NCI-H82 treated with DMSO at 0.1 percent for 48 hours (cell line): ENCODE results near the gene HES6.
A peak's percentile ranks its signal among the peaks of the same experiment; 100 is the strongest.
"Not testable (repeated sequence)": the region's sequence is repeated elsewhere in the genome, so short reads cannot be mapped to it uniquely, and the experiment has no call there.

Source experiments
- DNase-seq: peaks from one replicate; lab custom pipeline; 2025; ENCODE audit not compliant: unreplicated experiment; lab: John Stamatoyannopoulos, UW

The HES6 gene

DNA sequence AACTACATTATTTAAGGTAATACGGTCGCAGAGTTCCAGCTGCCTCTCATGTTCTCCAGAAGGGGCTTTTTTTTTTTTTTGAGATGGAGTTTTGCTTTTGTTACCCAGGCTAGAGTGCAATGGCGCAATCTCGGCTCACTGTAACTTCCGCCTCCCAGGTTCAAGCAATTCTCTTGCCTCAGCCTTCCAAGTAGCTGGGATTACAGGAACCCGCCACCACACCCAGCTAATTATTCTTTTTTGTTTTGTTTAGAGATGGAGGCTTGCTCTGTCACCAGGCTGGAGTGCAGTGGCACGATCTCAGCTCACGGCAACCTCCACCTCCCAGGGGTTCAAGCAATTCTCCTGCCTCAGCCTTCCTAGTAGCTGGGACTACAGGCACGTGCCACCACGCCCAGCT, 33.6 kb upstream of the HES6 start:
- not testable (repeated sequence) for DNase-seq

- DNase-seq = no peak
Observed at GRCh38 chr2:238272156-238272555, 32.3 kb upstream of the HES6 start.

DNA sequence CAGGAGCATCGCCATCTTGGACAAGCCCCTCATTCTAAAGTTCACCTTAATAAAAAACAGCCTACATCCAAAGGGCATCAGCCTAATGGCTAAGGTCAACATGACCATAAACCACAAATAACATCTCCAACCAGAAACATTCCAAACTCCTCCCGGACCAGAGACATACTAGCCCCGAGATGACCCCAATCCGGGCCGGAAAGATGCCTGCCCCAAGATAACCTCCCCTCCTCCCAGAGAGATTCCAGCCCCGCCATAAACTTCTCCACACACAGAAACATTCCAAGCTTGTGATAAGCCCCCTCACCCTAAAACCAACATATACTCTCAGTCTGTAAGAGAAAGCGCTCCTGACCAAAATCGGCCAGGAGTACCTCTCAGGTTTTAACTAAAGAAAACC, 31.8 kb upstream of the HES6 start:
- DNase-seq = not testable (repeated sequence)

DNA sequence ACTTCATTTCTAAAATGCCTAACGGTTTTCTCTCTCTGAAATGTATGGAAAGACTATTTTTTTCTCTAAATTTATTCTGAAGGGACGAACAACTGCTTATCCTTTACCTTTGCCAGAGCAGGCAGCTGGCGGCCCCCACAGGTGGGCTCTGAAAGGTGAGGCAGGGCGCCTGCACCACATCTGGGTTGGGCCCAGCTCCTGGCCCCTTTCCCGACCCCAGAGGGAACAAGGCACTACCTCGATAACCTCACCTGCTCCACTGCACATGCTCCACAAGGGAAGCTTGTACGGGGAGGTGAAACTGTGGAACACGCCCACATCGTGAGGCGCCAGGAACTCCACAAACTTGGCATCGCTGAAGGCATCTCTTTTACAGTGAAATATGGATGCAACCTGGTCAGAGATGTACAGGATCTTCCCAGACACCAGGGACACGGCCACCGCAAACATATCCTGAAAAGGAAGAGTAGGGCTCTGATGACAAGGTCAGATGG, 31.3 kb upstream of the HES6 start:
- no peak for DNase-seq

GRCh38 chr2:238270606-238271005, 30.8 kb upstream of the HES6 start:
- no peak for DNase-seq

DNA sequence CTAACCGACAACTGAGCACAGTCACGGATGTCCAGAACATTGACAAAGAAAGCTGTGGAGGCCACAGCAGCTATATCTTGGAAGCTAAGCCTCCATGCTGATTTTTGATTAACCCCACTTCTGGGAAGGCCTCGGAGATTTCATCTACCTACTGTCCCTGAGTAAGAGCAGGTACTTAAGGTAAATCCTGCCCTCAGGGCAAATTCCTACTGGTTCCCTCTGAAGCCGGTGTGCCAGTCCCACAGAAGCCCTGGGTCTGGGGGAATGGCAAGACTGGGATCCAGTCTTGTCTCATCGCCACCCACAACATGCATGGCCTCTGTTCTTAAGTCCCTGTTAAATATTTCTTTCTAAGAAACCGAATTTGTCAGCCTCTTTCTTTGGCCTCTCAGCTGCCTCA, 29.9 kb upstream of the HES6 start:
- DNase-seq = no peak

DNA sequence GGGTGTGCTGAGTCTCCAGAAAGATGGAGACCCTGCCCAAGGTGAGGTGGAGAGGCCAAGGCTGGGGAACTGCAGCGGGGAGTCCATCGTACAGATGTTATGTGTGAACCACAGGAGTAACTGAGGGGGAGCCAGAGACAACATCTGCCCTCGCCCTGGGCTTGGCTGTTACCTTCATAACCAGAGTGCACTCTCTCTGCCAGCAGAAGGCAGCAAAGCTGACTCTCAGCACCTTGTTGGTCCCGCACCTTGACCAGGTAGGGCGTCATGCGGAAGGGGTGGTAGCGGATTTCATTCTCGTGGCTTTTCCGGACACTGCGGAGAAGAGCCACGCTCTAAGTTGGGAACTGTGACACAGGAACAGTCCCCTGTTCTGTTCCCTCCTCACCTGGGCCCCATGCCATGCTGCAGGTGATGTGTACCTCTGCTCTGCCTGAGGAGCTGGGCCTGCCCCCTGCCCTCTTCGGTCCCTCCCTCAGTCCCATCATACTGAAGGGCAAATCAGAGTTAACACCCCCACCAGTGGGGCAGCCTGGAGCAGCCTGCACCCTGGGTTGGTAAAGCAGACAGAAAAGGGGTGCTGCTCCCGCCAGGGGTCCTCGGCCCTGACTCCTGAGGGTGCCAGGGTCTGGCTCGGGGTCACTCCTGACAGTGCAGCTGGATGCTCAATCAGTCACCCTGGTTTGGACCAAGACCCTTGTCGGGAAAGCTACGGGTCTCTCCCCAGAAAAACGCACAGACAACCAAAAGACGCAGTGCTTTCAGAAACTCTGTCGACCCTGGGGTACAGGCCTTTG, 28.2 kb upstream of the HES6 start:
- DNase-seq = no peak

DNA sequence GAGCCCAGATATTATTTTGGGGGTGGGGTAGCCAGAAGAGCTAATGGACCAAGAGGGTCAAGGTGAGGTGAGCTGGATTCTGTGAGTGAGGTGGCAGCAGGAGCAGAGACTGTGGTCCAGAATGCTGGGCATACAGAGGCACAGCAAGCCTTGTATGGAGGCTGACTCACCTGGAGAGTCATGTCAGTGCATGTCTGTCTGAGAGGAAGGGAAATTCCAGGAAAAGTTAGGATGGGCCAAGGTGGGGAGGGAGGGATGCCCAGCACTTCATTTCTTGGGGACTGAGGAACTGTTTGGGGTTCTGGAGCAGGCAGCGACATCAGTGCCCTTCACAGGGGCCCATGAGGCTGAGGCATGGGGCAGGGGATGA, 27.5 kb upstream of the HES6 start:
- DNase-seq = no peak

DNA sequence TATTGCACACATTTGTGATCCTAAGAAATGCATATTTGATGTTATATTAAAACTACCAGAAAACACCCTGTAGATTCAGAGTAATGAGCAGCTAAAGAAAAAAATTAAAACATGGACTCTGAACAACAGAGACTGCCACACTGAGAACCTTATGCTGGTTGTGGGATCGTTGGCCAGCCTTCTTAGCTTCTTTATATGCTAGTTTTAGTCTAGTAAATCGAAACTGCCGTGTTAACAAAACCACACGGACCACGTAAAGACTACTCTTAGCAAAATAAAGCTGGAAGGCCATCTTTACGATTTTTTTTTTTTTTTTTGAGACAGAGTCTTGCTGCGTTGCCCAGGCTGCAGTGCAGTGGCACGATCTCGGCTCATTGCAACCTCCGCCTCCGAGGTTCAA, 25.8 kb upstream of the HES6 start:
- no peak for DNase-seq

DNA sequence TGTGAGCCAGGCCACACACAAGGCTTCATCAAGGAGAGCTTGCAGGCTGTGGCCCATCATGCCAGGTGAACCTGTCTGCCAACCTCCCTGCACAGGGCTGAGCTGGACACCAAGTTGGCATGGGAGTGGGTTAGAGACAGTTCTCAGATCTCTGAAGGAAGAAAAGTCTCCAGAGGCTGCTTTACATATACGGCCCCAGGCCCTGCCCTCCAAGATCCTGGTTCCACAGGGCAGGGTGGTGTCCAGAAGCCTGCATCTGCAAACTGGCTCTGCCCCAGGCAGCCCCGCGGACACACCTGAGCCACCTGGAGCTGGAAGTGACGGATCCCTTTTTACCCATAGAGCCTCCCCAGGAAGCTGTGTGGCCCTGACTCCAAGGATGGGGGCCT, 24.2 kb upstream of the HES6 start:
- DNase-seq = no peak

DNA sequence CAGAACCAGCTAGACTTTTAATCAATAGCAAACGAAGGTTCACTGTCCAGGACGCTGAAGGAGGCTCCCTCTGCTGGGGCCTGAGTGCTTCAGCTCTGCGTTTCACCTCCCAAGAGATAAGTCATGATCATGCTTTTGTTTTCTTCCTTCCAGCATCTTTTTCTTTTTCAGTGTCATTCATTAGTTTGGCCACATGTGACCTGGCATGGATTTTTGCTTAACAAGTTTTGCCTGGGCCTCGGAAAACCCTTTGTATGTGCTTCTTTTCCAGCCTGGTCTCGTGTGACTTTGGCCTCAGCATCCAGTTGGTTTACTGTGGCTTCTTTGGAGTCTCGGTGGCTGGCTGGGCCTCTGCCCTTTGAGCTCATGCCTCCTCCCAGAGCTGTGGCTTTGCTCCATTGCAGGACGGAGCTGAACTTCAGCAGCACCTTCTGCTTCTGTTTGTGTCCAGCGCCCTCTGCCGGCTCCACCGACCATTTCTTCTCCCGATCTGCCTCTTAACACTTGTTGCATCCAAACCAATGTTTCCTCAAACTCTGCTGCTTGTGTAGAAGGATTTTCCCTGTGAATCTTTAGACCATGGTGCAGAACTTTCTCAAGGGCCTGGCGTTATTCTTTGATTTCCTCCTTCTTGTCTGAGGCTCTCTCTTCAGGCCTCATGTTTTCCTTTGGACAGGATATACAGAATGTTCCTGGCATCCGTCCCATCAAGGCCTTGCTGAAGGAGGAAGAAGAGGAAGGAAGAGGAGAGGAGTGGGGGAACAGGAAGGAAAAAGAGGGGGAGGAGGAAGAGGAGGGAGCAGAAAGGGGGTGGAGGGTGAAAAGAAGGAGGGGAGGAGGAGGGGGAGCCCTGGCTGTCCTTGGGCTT, 23.6 kb upstream of the HES6 start:
- peak; percentile 83 for DNase-seq

DNA sequence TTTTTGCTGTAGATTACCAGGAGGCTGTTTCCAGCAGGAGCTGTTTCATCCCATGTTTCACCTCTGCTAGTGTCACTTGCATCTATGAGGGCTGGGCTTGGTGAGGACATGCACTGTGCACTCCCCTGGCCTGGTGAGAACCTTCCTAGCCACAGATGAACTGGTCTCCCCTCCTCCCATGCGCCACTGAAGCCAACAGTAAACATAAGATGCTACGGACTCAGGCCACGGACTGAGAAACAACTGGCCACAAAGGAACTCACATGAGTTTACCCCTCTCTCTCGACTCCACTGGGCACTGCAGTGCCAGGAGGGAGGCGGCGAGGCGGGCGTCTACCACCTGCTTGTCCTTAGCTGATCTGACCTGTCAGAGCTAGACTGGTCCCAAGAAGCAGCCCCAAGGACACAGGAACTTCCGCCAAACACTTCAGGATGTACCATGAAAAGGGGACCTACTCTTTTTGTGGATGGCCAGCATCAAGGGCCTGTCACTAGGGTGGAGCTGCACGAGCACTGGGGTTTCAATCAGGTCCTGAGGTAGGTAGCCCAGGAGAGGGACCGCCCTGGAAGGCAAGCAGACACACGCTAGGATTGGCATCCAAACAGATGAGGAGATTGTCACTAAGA, 22.8 kb upstream of the HES6 start:
- DNase-seq = no peak

DNA sequence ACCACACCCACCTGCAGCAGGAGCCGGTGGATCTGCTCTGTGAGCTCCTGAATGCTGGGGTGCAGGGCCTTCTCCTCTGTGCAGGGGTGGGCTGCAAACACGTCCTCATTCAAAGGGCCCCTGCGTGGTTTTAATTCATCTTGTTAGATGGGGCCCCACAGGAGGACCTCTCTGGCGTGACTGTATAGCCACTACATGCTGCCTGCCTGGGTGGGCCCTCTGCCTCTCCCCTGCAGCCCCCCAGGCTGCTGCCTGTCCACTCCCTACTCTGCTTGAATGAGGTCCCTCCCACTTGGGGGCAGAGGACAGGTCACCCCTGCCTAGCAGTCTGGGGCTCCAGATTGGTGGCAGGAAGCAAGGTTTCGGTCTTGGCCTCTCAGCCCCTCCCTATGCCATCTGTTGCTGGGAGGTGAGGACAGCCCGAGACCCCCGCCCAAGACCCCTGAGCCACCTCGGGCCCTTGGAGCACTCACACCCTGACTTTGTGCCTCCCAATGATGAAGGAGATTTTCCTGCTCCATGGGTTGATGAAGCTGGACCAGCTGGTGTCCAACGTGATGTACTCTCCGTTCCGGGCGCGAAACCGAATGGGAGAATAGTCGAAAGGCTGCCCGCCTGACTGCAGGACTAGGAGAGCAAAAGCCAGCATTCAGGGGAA, 22.0 kb upstream of the HES6 start:
- DNase-seq = no peak

DNA sequence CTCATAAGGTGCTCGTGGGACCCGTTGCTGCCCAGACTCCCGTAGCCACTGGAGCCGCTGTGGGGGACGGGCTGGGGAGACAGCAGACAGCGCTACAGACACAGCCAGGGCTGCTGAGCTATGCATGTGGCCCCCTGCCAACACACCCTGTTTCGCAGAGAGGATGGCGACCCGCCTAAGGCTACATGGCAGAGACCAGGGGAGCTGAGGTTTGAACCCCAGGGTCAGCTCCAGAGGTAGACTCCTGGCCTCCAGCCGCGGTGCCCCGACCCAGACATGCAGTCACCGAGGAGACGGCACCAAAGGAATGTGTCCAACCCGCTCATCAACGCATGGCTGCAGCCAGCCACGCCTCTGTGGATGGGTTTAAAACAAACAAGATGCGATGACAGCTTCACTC, 21.0 kb upstream of the HES6 start:
- DNase-seq = no peak

GRCh38 chr2:238259061-238260020, 19.5 kb upstream of the HES6 start:
- no peak for DNase-seq

GRCh38 chr2:238257786-238258700, 18.2 kb upstream of the HES6 start:
- no peak for DNase-seq

- DNase-seq = peak; percentile 93
Observed at GRCh38 chr2:238256594-238257104, 16.8 kb upstream of the HES6 start.

DNA sequence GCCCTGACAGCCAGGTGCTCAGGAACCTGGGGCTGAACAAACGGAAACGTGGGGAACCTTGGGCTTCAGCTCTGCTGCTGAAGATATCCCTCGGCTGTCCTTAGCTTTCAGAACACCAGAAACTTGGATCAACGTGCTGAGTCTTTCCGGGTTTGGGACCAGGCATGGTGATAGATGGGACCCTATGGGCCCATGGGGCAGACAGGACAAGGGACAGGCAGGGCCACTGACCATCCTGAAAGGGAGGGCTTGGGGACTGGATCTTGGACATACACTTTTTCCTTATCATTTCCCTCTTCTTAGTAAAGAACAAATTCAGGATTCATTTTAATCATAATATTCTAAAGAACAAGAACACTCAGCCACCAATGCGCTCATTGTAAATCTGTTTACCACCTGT, 16.3 kb upstream of the HES6 start:
- no peak for DNase-seq

- DNase-seq = no peak
Observed at GRCh38 chr2:238255636-238256035, 15.8 kb upstream of the HES6 start.
